Gastrocnemius medialis (tissue), 4 donors: ENCODE data around the gene SLC7A6. TPM values are rescaled to one million over a fixed set of nuclear protein-coding genes. Genes with fewer than 3 reads are reported as not detected.
"Not testable (repeated sequence)": the region's sequence is repeated elsewhere in the genome, so short reads cannot be mapped to it uniquely, and the experiment has no call there.

Experiments used
- ATAC-seq, 2 donors: fragments of 150-250 bp; one replicate each; pipeline ENCODE4 v1.9.1; 2016
- DNase-seq, 2 donors: peaks; one replicate each; pipeline ENCODE4 v3.0.0-alpha.2; 2019
- H3K27ac ChIP-seq, 4 donors: fragments of 200-600 bp; sonication (generic); 1 replicate in 1 of 4; 2 replicates in 3 of 4; pipeline ENCODE4 v1.5.1; 2016 to 2018; ENCODE audit warnings: mild to moderate bottlenecking in 2 of 4, moderate library complexity in 1 of 4
- H3K27me3 ChIP-seq, 3 donors: fragments of 200-600 bp; sonication (generic) in 2 of 3; 1 replicate in 1 of 3; 2 replicates in 2 of 3; pipeline versions ENCODE4 v1.5.1 to v1.6.0; 2016 to 2019; ENCODE audit warnings: mild to moderate bottlenecking in 1 of 3, moderate library complexity in 1 of 3
- H3K36me3 ChIP-seq, 2 donors: fragments of 200-600 bp; sonication (generic) in 1 of 2; one replicate each; pipeline ENCODE4 v1.5.1; 2017 to 2018
- H3K4me1 ChIP-seq, 2 donors: fragments of 200-600 bp; sonication (generic) in 1 of 2; one replicate each; pipeline ENCODE4 v1.5.1; 2016 to 2017; ENCODE audit warnings: mild to moderate bottlenecking in 2 of 2
- H3K4me3 ChIP-seq, 4 donors: fragments of 200-600 bp; sonication (generic) in 3 of 4; 1 replicate in 1 of 4; 2 replicates in 3 of 4; pipeline ENCODE4 v1.5.1; 2016 to 2019; ENCODE audit warnings: mild to moderate bottlenecking in 2 of 4
- H3K9me3 ChIP-seq, 3 donors: fragments of 200-600 bp; sonication (generic) in 2 of 3; 1 replicate in 1 of 3; 2 replicates in 2 of 3; pipeline ENCODE4 v1.5.1; 2016 to 2019
- CTCF ChIP-seq, 5 experiments: fragments of 450-650 bp in 3 of 5; fragments of 200-600 bp in 2 of 5; sonication (generic) in 2 of 5; IDR thresholded peaks in 4 of 5; conservative IDR thresholded peaks in 1 of 5; 1 replicate in 4 of 5; 2 replicates in 1 of 5; pipeline ENCODE4 v1.5.1; 2016 to 2019; ENCODE audit warnings: antibody characterized with exemption in 5 of 5, mild to moderate bottlenecking in 3 of 5, moderate library complexity in 3 of 5
- POLR2A ChIP-seq, 2 donors: fragments of 450-650 bp; IDR thresholded peaks; one replicate each; pipeline ENCODE4 v1.6.1; 2017; ENCODE audit warnings: antibody characterized with exemption in 2 of 2, mild to moderate bottlenecking in 2 of 2, moderate library complexity in 2 of 2
- in situ Hi-C, 4 donors: fragments of 200-750 bp; cut with MboI; loops; one replicate each; pipeline versions ENCODE4 v1.15.0 to v1.8.0; 2017; ENCODE audit warnings: low sequenced_read_pairs in 4 of 4
- intact Hi-C: fragments of 100-400 bp; cut with DNase I; formaldehyde crosslinking; loops from one replicate; pipeline ENCODE4 v1.15.1; 2023; ENCODE audit warnings: low total_unique reads
- total RNA-seq, 4 donors: library from RNA; depleted of rRNA; stranded (reverse); fragments of >200 nt; gene quantifications; one replicate each; pipeline versions ENCODE4 v1.1.0 to v1.2.3, GENCODE V29; 2016

Gene SLC7A6
- total RNA-seq, 4 donors from 2014 or later: 97.3 to 205 (median 117) TPM

- H3K4me3 ChIP-seq: no peak overlapping the region
- H3K9me3 ChIP-seq: no peaks in the 10 kb centered on the region
- peak overlapping the region; percentile 86 to 99 (median 95) for H3K27ac ChIP-seq
- TF ChIP-seq POLR2A (IDR thresholded peaks at IDR 0.05) (no peak), CTCF (IDR thresholded peaks at IDR 0.05 in 4 of 5, conservative IDR thresholded peaks at IDR 0.05 in 1 of 5) (no peak)
- DNase-seq (no peak), ATAC-seq (no peak)
- peaks cover 0 to 41% of the 10 kb centered on the region in 2 donors for H3K36me3 ChIP-seq
- in situ Hi-C loops (no loop called here), intact Hi-C loops (no loop called here)
- H3K4me1 ChIP-seq: peaks cover 88 to 93% of the 10 kb centered on the region in 2 donors
- no peaks in the 10 kb centered on the region for H3K27me3 ChIP-seq
Observed at GRCh38 chr16:68285683-68286082, 21.4 kb downstream of the SLC7A6 start.

GRCh38 chr16:68286153-68287074, 22.1 kb downstream of the SLC7A6 start:
- in situ Hi-C loops (no loop called here), intact Hi-C loops (no loop called here)
- H3K27me3 ChIP-seq: no peaks in the 10 kb centered on the region
- H3K4me3 ChIP-seq: no peak overlapping the region
- no peaks in the 10 kb centered on the region for H3K9me3 ChIP-seq
- DNase-seq: no peak
- H3K4me1 ChIP-seq: peaks cover 87 to 91% of the 10 kb centered on the region in 2 donors
- H3K27ac ChIP-seq: peak overlapping the region; percentile 86 to 99 (median 95)
- no peak for TF ChIP-seq POLR2A (IDR thresholded peaks at IDR 0.05)
- TF ChIP-seq CTCF (IDR thresholded peaks at IDR 0.05 in 4 of 5, conservative IDR thresholded peaks at IDR 0.05 in 1 of 5): no peak
- H3K36me3 ChIP-seq: peaks cover 0 to 48% of the 10 kb centered on the region in 2 donors
- ATAC-seq: no peak

- peak; percentile 73 to 77 for ATAC-seq
- in situ Hi-C loops (no loop called here), intact Hi-C loops (loop anchor here (1.0 kb wide), 1 partner anchor 23 kb away; the partner anchor contains the start of gene SLC7A6OS)
- peaks cover 0 to 52% of the 10 kb centered on the region in 2 donors for H3K36me3 ChIP-seq
- no peaks in the 10 kb centered on the region for H3K27me3 ChIP-seq
- peak overlapping the region; percentile 86 to 99 (median 95) for H3K27ac ChIP-seq
- no peak overlapping the region for H3K4me3 ChIP-seq
- no peaks in the 10 kb centered on the region for H3K9me3 ChIP-seq
- peaks cover 80 to 83% of the 10 kb centered on the region in 2 donors for H3K4me1 ChIP-seq
- TF ChIP-seq CTCF (IDR thresholded peaks at IDR 0.05 in 4 of 5, conservative IDR thresholded peaks at IDR 0.05 in 1 of 5) (peak in 4 of 5 experiments; percentile 20 to 50 (median 36)), POLR2A (IDR thresholded peaks at IDR 0.05) (peak; percentile 48 to 60)
- peak; percentile 96 to 99 for DNase-seq
Observed at GRCh38 chr16:68287276-68288251, 23.2 kb downstream of the SLC7A6 start.

GRCh38 chr16:68288252-68288650, 23.9 kb downstream of the SLC7A6 start:
- no peak for DNase-seq
- intact Hi-C loops: loop anchor here (1.0 kb wide), 1 partner anchor 22 kb away; the partner anchor contains the start of gene SLC7A6OS
- Histone ChIP-seq H3K27ac (peak overlapping the region; percentile 86 to 99 (median 95)), H3K36me3 (peaks cover 0 to 58% of the 10 kb centered on the region in 2 donors), H3K4me1 (peaks cover 73 to 76% of the 10 kb centered on the region in 2 donors), H3K27me3 (no peaks in the 10 kb centered on the region), H3K4me3 (no peak overlapping the region), H3K9me3 (no peaks in the 10 kb centered on the region)
- in situ Hi-C loops: no loop called here
- peak in 1 of 2 donors; percentile 54 for TF ChIP-seq POLR2A (IDR thresholded peaks at IDR 0.05)
- TF ChIP-seq CTCF (IDR thresholded peaks at IDR 0.05 in 4 of 5, conservative IDR thresholded peaks at IDR 0.05 in 1 of 5): peak in 1 of 5 experiments; percentile 1
- ATAC-seq: peak in 1 of 2 donors; percentile 0

- ATAC-seq, H3K4me3 ChIP-seq, in situ Hi-C loops, H3K9me3 ChIP-seq, DNase-seq, H3K27me3 ChIP-seq: not testable (repeated sequence)
- Histone ChIP-seq H3K4me1 (peaks cover 68 to 72% of the 10 kb centered on the region in 2 donors), H3K27ac (peak overlapping the region; percentile 86 to 99 (median 95)), H3K36me3 (peaks cover 0 to 63% of the 10 kb centered on the region in 2 donors)
- intact Hi-C loops: loop anchor here (1.0 kb wide), 1 partner anchor 22 kb away; the partner anchor contains the start of gene SLC7A6OS
Observed at GRCh38 chr16:68288796-68289195, 24.5 kb downstream of the SLC7A6 start.
